ENCODE measurements around the gene MZB1.

MZB1 gene

GRCh38 chr5:139403787-139404483, 14.2 kb upstream of the MZB1 start, which contains the start of gene SPATA24:
Gene SPATA24, minus strand, starts transcription at chr5:139404089. Its CDS starts 29 bp downstream, at chr5:139404060.
- Histone ChIP-seq H4K20me1 (ENCODE audit: insufficient read depth, low read length) (0 out of 2 replicates have a peak, but pooled peaks cover 3% of the 10 kb centered on the region), H3K36me3 (ENCODE audit: insufficient read depth, low read length) (no peaks in the 10 kb centered on the region), H3K9me3 (ENCODE audit: insufficient read depth, low read length, severe bottlenecking) (no peaks in the 10 kb centered on the region), H3K4me3 (ENCODE audit: low read depth in 1 of 2, low read length in 2 of 2) (peak within 1 kb of the TSS; percentile 20 to 67; a peak in 3 of 4 replicates), H3K4me1 (ENCODE audit: insufficient read depth, low read length) (peaks cover 26% of the 10 kb centered on the region), H2AFZ (ENCODE audit: low read depth, low read length) (peak within 1 kb of the TSS; percentile 81), H3K79me2 (ENCODE audit: insufficient read depth, low read length) (0 out of 2 replicates have a peak, but pooled peaks cover 4% of the 10 kb centered on the region), H3K27me3 (ENCODE audit: insufficient read depth, low read length, poor library complexity) (no peaks in the 10 kb centered on the region), H3K4me2 (ENCODE audit: insufficient read depth, low read length) (peak within 1 kb of the TSS; percentile 89), H3K9ac (ENCODE audit: low read depth, low read length) (peak within 1 kb of the TSS; percentile 65), H3K27ac (ENCODE audit: low read length) (peak within 1 kb of the TSS; percentile 88)
- TF ChIP-seq EZH2 (IDR thresholded peaks at IDR 0.05; ENCODE audit: borderline replicate concordance, low read depth, low read length, severe bottlenecking), result no peak
- TF ChIP-seq, protein P1, sequence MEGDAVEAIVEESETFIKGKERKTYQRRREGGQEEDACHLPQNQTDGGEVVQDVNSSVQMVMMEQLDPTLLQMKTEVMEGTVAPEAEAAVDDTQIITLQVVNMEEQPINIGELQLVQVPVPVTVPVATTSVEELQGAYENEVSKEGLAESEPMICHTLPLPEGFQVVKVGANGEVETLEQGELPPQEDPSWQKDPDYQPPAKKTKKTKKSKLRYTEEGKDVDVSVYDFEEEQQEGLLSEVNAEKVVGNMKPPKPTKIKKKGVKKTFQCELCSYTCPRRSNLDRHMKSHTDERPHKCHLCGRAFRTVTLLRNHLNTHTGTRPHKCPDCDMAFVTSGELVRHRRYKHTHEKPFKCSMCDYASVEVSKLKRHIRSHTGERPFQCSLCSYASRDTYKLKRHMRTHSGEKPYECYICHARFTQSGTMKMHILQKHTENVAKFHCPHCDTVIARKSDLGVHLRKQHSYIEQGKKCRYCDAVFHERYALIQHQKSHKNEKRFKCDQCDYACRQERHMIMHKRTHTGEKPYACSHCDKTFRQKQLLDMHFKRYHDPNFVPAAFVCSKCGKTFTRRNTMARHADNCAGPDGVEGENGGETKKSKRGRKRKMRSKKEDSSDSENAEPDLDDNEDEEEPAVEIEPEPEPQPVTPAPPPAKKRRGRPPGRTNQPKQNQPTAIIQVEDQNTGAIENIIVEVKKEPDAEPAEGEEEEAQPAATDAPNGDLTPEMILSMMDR (IDR thresholded peaks at IDR 0.05; ENCODE audit: borderline replicate concordance, extremely low read depth, low read length, poor library complexity, severe bottlenecking), result no peak
- ATAC-seq (ENCODE audit: insufficient read depth, low read depth) (peak; percentile 88), DNase-seq (peak; percentile 99)

- 0 out of 2 replicates have a peak, but pooled peaks cover 3% of the 10 kb centered on the region for H4K20me1 ChIP-seq (ENCODE audit: insufficient read depth, low read length)
- H3K27me3 ChIP-seq (ENCODE audit: insufficient read depth, low read length, poor library complexity), result no peaks in the 10 kb centered on the region
- 0 out of 2 replicates have a peak, but pooled peaks cover 4% of the 10 kb centered on the region for H3K79me2 ChIP-seq (ENCODE audit: insufficient read depth, low read length)
- peak overlapping the region; percentile 20 to 67; a peak in 3 of 4 replicates for H3K4me3 ChIP-seq (ENCODE audit: low read depth in 1 of 2, low read length in 2 of 2)
- H3K9ac ChIP-seq (ENCODE audit: low read depth, low read length), result peak overlapping the region; percentile 65
- DNase-seq, result no peak
- no peaks in the 10 kb centered on the region for H3K9me3 ChIP-seq (ENCODE audit: insufficient read depth, low read length, severe bottlenecking)
- no peak; the same call in 2 of the 3 replicates for ATAC-seq (ENCODE audit: insufficient read depth, low read depth)
- no peak for TF ChIP-seq EZH2 (IDR thresholded peaks at IDR 0.05; ENCODE audit: borderline replicate concordance, low read depth, low read length, severe bottlenecking)
- TF ChIP-seq, protein P1 (IDR thresholded peaks at IDR 0.05; ENCODE audit: borderline replicate concordance, extremely low read depth, low read length, poor library complexity, severe bottlenecking), result no peak
- peak overlapping the region; percentile 89 for H3K4me2 ChIP-seq (ENCODE audit: insufficient read depth, low read length)
- peaks cover 26% of the 10 kb centered on the region for H3K4me1 ChIP-seq (ENCODE audit: insufficient read depth, low read length)
- H2AFZ ChIP-seq (ENCODE audit: low read depth, low read length), result peak overlapping the region; percentile 63
- H3K27ac ChIP-seq (ENCODE audit: low read length), result peak overlapping the region; percentile 88
- no peaks in the 10 kb centered on the region for H3K36me3 ChIP-seq (ENCODE audit: insufficient read depth, low read length)
Measured at GRCh38 chr5:139403418-139403786, 13.7 kb upstream of the MZB1 start.

- Histone ChIP-seq H3K27me3 (ENCODE audit: insufficient read depth, low read length, poor library complexity) (no peaks in the 10 kb centered on the region), H3K4me2 (ENCODE audit: insufficient read depth, low read length) (peak overlapping the region; percentile 89), H3K36me3 (ENCODE audit: insufficient read depth, low read length) (no peaks in the 10 kb centered on the region), H4K20me1 (ENCODE audit: insufficient read depth, low read length) (0 out of 2 replicates have a peak, but pooled peaks cover 3% of the 10 kb centered on the region), H2AFZ (ENCODE audit: low read depth, low read length) (no peak overlapping the region), H3K27ac (ENCODE audit: low read length) (peak overlapping the region; percentile 88), H3K4me3 (ENCODE audit: low read depth in 1 of 2, low read length in 2 of 2) (peak overlapping the region; percentile 20 to 67; a peak in 2 of 4 replicates), H3K79me2 (ENCODE audit: insufficient read depth, low read length) (0 out of 2 replicates have a peak, but pooled peaks cover 4% of the 10 kb centered on the region), H3K9me3 (ENCODE audit: insufficient read depth, low read length, severe bottlenecking) (no peaks in the 10 kb centered on the region), H3K4me1 (ENCODE audit: insufficient read depth, low read length) (peaks cover 26% of the 10 kb centered on the region), H3K9ac (ENCODE audit: low read depth, low read length) (peak overlapping the region; percentile 65)
- ATAC-seq (ENCODE audit: insufficient read depth, low read depth), result no peak
- DNase-seq, result peak; percentile 56
- TF ChIP-seq, protein P1 (IDR thresholded peaks at IDR 0.05; ENCODE audit: borderline replicate concordance, extremely low read depth, low read length, poor library complexity, severe bottlenecking), result peak; percentile 76
- no peak for TF ChIP-seq EZH2 (IDR thresholded peaks at IDR 0.05; ENCODE audit: borderline replicate concordance, low read depth, low read length, severe bottlenecking)
Measured at GRCh38 chr5:139402561-139403158, 12.9 kb upstream of the MZB1 start.

All from DND-41 (cell line).